ENCODE results near the gene ACER2.

The ACER2 gene

GRCh38 chr9:19473605-19474004, 64.8 kb downstream of the ACER2 start:
- no peaks in the 10 kb centered on the region for H3K27me3 Mint-ChIP-seq
- ATAC-seq (no peak), DNase-seq (no peak)
- H3K27ac Mint-ChIP-seq: no peak overlapping the region
- peaks cover 18% of the 10 kb centered on the region for H3K4me1 Mint-ChIP-seq
- H3K36me3 Mint-ChIP-seq (ENCODE audit: low read depth): no peaks in the 10 kb centered on the region
- H3K9me3 Mint-ChIP-seq: no peaks in the 10 kb centered on the region
- no peak overlapping the region for H3K4me3 Mint-ChIP-seq

GRCh38 chr9:19479874-19480273, 71.1 kb downstream of the ACER2 start:
- Mint-ChIP-seq H3K27me3 (peaks cover 6% of the 10 kb centered on the region), H3K27ac (no peak overlapping the region), H3K4me1 (peaks cover 3% of the 10 kb centered on the region), H3K9me3 (no peaks in the 10 kb centered on the region), H3K4me3 (no peak overlapping the region), H3K36me3 (ENCODE audit: low read depth) (no peaks in the 10 kb centered on the region)
- DNase-seq: no peak
- ATAC-seq: no peak

- H3K9me3 Mint-ChIP-seq: no peaks in the 10 kb centered on the region
- no peaks in the 10 kb centered on the region for H3K36me3 Mint-ChIP-seq (ENCODE audit: low read depth)
- no peak overlapping the region for H3K27ac Mint-ChIP-seq
- peaks cover 3% of the 10 kb centered on the region for H3K4me1 Mint-ChIP-seq
- H3K4me3 Mint-ChIP-seq: no peak overlapping the region
- H3K27me3 Mint-ChIP-seq: peaks cover 6% of the 10 kb centered on the region
- ATAC-seq (no peak), DNase-seq (no peak)
Observed at GRCh38 chr9:19480345-19480744, 71.5 kb downstream of the ACER2 start.

- Mint-ChIP-seq H3K9me3 (no peaks in the 10 kb centered on the region), H3K4me3 (no peak overlapping the region), H3K36me3 (ENCODE audit: low read depth) (no peaks in the 10 kb centered on the region), H3K4me1 (peaks cover 3% of the 10 kb centered on the region), H3K27ac (no peak overlapping the region), H3K27me3 (peaks cover 6% of the 10 kb centered on the region)
- ATAC-seq: no peak
- DNase-seq: no peak
Observed at GRCh38 chr9:19481121-19481870, 72.5 kb downstream of the ACER2 start.

GRCh38 chr9:19481971-19482404, 73.2 kb downstream of the ACER2 start:
- Mint-ChIP-seq H3K4me1 (peaks cover 3% of the 10 kb centered on the region), H3K36me3 (ENCODE audit: low read depth) (no peaks in the 10 kb centered on the region), H3K9me3 (no peaks in the 10 kb centered on the region), H3K27ac (no peak overlapping the region), H3K4me3 (no peak overlapping the region), H3K27me3 (peaks cover 6% of the 10 kb centered on the region)
- no peak for DNase-seq
- ATAC-seq: no peak

- ATAC-seq (no peak), DNase-seq (no peak)
- peaks cover 3% of the 10 kb centered on the region for H3K4me1 Mint-ChIP-seq
- H3K27me3 Mint-ChIP-seq: peaks cover 2% of the 10 kb centered on the region
- H3K4me3 Mint-ChIP-seq: no peak overlapping the region
- H3K36me3 Mint-ChIP-seq (ENCODE audit: low read depth): no peaks in the 10 kb centered on the region
- no peaks in the 10 kb centered on the region for H3K9me3 Mint-ChIP-seq
- no peak overlapping the region for H3K27ac Mint-ChIP-seq
Observed at GRCh38 chr9:19484699-19485098, 75.9 kb downstream of the ACER2 start.

- DNase-seq (no peak), ATAC-seq (no peak)
- H3K27me3 Mint-ChIP-seq: peaks cover 2% of the 10 kb centered on the region
- H3K27ac Mint-ChIP-seq: no peak overlapping the region
- no peaks in the 10 kb centered on the region for H3K36me3 Mint-ChIP-seq (ENCODE audit: low read depth)
- H3K9me3 Mint-ChIP-seq: no peaks in the 10 kb centered on the region
- H3K4me3 Mint-ChIP-seq: no peak overlapping the region
- peaks cover 3% of the 10 kb centered on the region for H3K4me1 Mint-ChIP-seq
Observed at GRCh38 chr9:19485193-19485592, 76.4 kb downstream of the ACER2 start.

- Mint-ChIP-seq H3K4me3 (no peak overlapping the region), H3K27ac (no peak overlapping the region), H3K9me3 (no peaks in the 10 kb centered on the region), H3K36me3 (ENCODE audit: low read depth) (no peaks in the 10 kb centered on the region), H3K4me1 (peaks cover 3% of the 10 kb centered on the region), H3K27me3 (peaks cover 5% of the 10 kb centered on the region)
- ATAC-seq (no peak), DNase-seq (no peak)
Observed at GRCh38 chr9:19486803-19487202, 78.0 kb downstream of the ACER2 start.

GRCh38 chr9:19488721-19489120, 79.9 kb downstream of the ACER2 start:
- Mint-ChIP-seq H3K36me3 (ENCODE audit: low read depth) (no peaks in the 10 kb centered on the region), H3K4me1 (peaks cover 17% of the 10 kb centered on the region), H3K4me3 (no peak overlapping the region), H3K27me3 (peaks cover 9% of the 10 kb centered on the region), H3K9me3 (no peaks in the 10 kb centered on the region), H3K27ac (no peak overlapping the region)
- ATAC-seq: no peak
- no peak for DNase-seq

GRCh38 chr9:19490269-19490668, 81.5 kb downstream of the ACER2 start:
- peaks cover 14% of the 10 kb centered on the region for H3K4me1 Mint-ChIP-seq
- H3K36me3 Mint-ChIP-seq (ENCODE audit: low read depth): no peaks in the 10 kb centered on the region
- H3K9me3 Mint-ChIP-seq: no peaks in the 10 kb centered on the region
- H3K27ac Mint-ChIP-seq: no peak overlapping the region
- peaks cover 9% of the 10 kb centered on the region for H3K27me3 Mint-ChIP-seq
- ATAC-seq (no peak), DNase-seq (no peak)
- H3K4me3 Mint-ChIP-seq: no peak overlapping the region

- H3K27ac Mint-ChIP-seq: no peak overlapping the region
- peaks cover 9% of the 10 kb centered on the region for H3K27me3 Mint-ChIP-seq
- no peaks in the 10 kb centered on the region for H3K9me3 Mint-ChIP-seq
- no peak overlapping the region for H3K4me3 Mint-ChIP-seq
- H3K4me1 Mint-ChIP-seq: peaks cover 14% of the 10 kb centered on the region
- DNase-seq (no peak), ATAC-seq (no peak)
- H3K36me3 Mint-ChIP-seq (ENCODE audit: low read depth): no peaks in the 10 kb centered on the region
Observed at GRCh38 chr9:19490828-19491227, 82.0 kb downstream of the ACER2 start.

- H3K36me3 Mint-ChIP-seq (ENCODE audit: low read depth): no peaks in the 10 kb centered on the region
- DNase-seq (no peak), ATAC-seq (no peak)
- H3K4me3 Mint-ChIP-seq: no peak overlapping the region
- no peak overlapping the region for H3K27ac Mint-ChIP-seq
- peaks cover 9% of the 10 kb centered on the region for H3K27me3 Mint-ChIP-seq
- H3K9me3 Mint-ChIP-seq: no peaks in the 10 kb centered on the region
- H3K4me1 Mint-ChIP-seq: peaks cover 14% of the 10 kb centered on the region
Observed at GRCh38 chr9:19492775-19493173, 84.0 kb downstream of the ACER2 start.

- Mint-ChIP-seq H3K4me1 (peaks cover 14% of the 10 kb centered on the region), H3K27me3 (peaks cover 9% of the 10 kb centered on the region), H3K27ac (no peak overlapping the region), H3K4me3 (peak overlapping the region; percentile 49), H3K9me3 (no peaks in the 10 kb centered on the region), H3K36me3 (ENCODE audit: low read depth) (no peaks in the 10 kb centered on the region)
- DNase-seq (peak; percentile 38), ATAC-seq (peak; percentile 57)
Observed at GRCh38 chr9:19493174-19493811, 84.5 kb downstream of the ACER2 start.

GRCh38 chr9:19493876-19494275, 85.1 kb downstream of the ACER2 start:
- Mint-ChIP-seq H3K36me3 (ENCODE audit: low read depth) (no peaks in the 10 kb centered on the region), H3K27ac (no peak overlapping the region), H3K9me3 (no peaks in the 10 kb centered on the region), H3K4me3 (no peak overlapping the region), H3K27me3 (peaks cover 9% of the 10 kb centered on the region), H3K4me1 (peaks cover 14% of the 10 kb centered on the region)
- ATAC-seq (no peak), DNase-seq (no peak)

GRCh38 chr9:19495186-19496028, 86.6 kb downstream of the ACER2 start:
- no peaks in the 10 kb centered on the region for H3K9me3 Mint-ChIP-seq
- no peaks in the 10 kb centered on the region for H3K36me3 Mint-ChIP-seq (ENCODE audit: low read depth)
- DNase-seq: no peak
- ATAC-seq: no peak
- peaks cover 14% of the 10 kb centered on the region for H3K4me1 Mint-ChIP-seq
- peaks cover 9% of the 10 kb centered on the region for H3K27me3 Mint-ChIP-seq
- H3K27ac Mint-ChIP-seq: no peak overlapping the region
- no peak overlapping the region for H3K4me3 Mint-ChIP-seq

Data from activated naive CD8-positive, alpha-beta T cell treated with anti-CD3 and anti-CD28 coated beads, Interleukin-2, amount 50 U/mL, for 24 hours (primary cell).